ENCODE measurements around the gene FAM3C.
A peak's percentile ranks its signal among the peaks of the same experiment; 100 is the strongest.

The FAM3C gene

GRCh38 chr7:121414436-121414835, 18.3 kb upstream of the FAM3C start:
- no peak overlapping the region for H3K4me3 ChIP-seq (ENCODE audit: low read depth, low read length)
- no peak for DNase-seq (ENCODE audit: low read depth)

- no peak overlapping the region for H3K4me3 ChIP-seq (ENCODE audit: low read depth, low read length)
- no peak for DNase-seq (ENCODE audit: low read depth)
Measured at GRCh38 chr7:121411597-121411979, 15.5 kb upstream of the FAM3C start.

- H3K4me3 ChIP-seq (ENCODE audit: low read depth, low read length): no peak overlapping the region
- no peak for DNase-seq (ENCODE audit: low read depth)
Measured at GRCh38 chr7:121410829-121411596, 14.9 kb upstream of the FAM3C start.

- H3K4me3 ChIP-seq (ENCODE audit: low read depth, low read length): no peak overlapping the region
- DNase-seq (ENCODE audit: low read depth): no peak
Measured at GRCh38 chr7:121406944-121407343, 10.8 kb upstream of the FAM3C start.

- DNase-seq (ENCODE audit: low read depth): no peak
- H3K4me3 ChIP-seq (ENCODE audit: low read depth, low read length): no peak overlapping the region
Measured at GRCh38 chr7:121406461-121406860, 10.4 kb upstream of the FAM3C start.

- H3K4me3 ChIP-seq (ENCODE audit: low read depth, low read length): no peak overlapping the region
- DNase-seq (ENCODE audit: low read depth): no peak
Measured at GRCh38 chr7:121404348-121404747, 8.2 kb upstream of the FAM3C start.

- no peak overlapping the region for H3K4me3 ChIP-seq (ENCODE audit: low read depth, low read length)
- DNase-seq (ENCODE audit: low read depth): no peak
Measured at GRCh38 chr7:121402701-121403100, 6.6 kb upstream of the FAM3C start.

- no peak for DNase-seq (ENCODE audit: low read depth)
- H3K4me3 ChIP-seq (ENCODE audit: low read depth, low read length): no peak overlapping the region
Measured at GRCh38 chr7:121401896-121402295, 5.8 kb upstream of the FAM3C start.

GRCh38 chr7:121398246-121398645, 2.1 kb upstream of the FAM3C start:
- H3K4me3 ChIP-seq (ENCODE audit: low read depth, low read length): no peak overlapping the region
- no peak for DNase-seq (ENCODE audit: low read depth)

GRCh38 chr7:121397822-121398221, 1.7 kb upstream of the FAM3C start:
- H3K4me3 ChIP-seq (ENCODE audit: low read depth, low read length): no peak overlapping the region
- DNase-seq (ENCODE audit: low read depth): no peak

GRCh38 chr7:121397361-121397760, 1.3 kb upstream of the FAM3C start:
- DNase-seq (ENCODE audit: low read depth): no peak
- no peak overlapping the region for H3K4me3 ChIP-seq (ENCODE audit: low read depth, low read length)

- DNase-seq (ENCODE audit: low read depth): no peak
Measured at GRCh38 chr7:121395494-121395960, 581 bp downstream of the FAM3C start.

GRCh38 chr7:121394709-121395140, 1.4 kb downstream of the FAM3C start:
- DNase-seq (ENCODE audit: low read depth): no peak
- peak overlapping the region; percentile 80 for H3K4me3 ChIP-seq (ENCODE audit: low read depth, low read length)

More at GRCh38 chr7:121395494-121395960, 581 bp downstream of the FAM3C start:
- H3K4me3 ChIP-seq (ENCODE audit: low read depth, low read length): peak overlapping the region; percentile 80

GRCh38 chr7:121393005-121393366, 3.1 kb downstream of the FAM3C start:
- DNase-seq (ENCODE audit: low read depth): no peak
- no peak overlapping the region for H3K4me3 ChIP-seq (ENCODE audit: low read depth, low read length)

- no peak for DNase-seq (ENCODE audit: low read depth)
- H3K4me3 ChIP-seq (ENCODE audit: low read depth, low read length): no peak overlapping the region
Measured at GRCh38 chr7:121392277-121393004, 3.7 kb downstream of the FAM3C start.

GRCh38 chr7:121391686-121392085, 4.4 kb downstream of the FAM3C start:
- no peak overlapping the region for H3K4me3 ChIP-seq (ENCODE audit: low read depth, low read length)
- no peak for DNase-seq (ENCODE audit: low read depth)

GRCh38 chr7:121390617-121391016, 5.5 kb downstream of the FAM3C start:
- no peak overlapping the region for H3K4me3 ChIP-seq (ENCODE audit: low read depth, low read length)
- DNase-seq (ENCODE audit: low read depth): no peak

- H3K4me3 ChIP-seq (ENCODE audit: low read depth, low read length): no peak overlapping the region
- no peak for DNase-seq (ENCODE audit: low read depth)
Measured at GRCh38 chr7:121390109-121390508, 6.0 kb downstream of the FAM3C start.

- H3K4me3 ChIP-seq (ENCODE audit: low read depth, low read length): no peak overlapping the region
- DNase-seq (ENCODE audit: low read depth): no peak
Measured at GRCh38 chr7:121388950-121389349, 7.2 kb downstream of the FAM3C start.

GRCh38 chr7:121385800-121386179, 10.3 kb downstream of the FAM3C start:
- H3K4me3 ChIP-seq (ENCODE audit: low read depth, low read length): no peak overlapping the region
- peak; percentile 5 for DNase-seq (ENCODE audit: low read depth)

Data from skeletal muscle cell (primary cell).